ENCODE results near the gene SIPA1L3. TPM values are rescaled to one million over a fixed set of nuclear protein-coding genes. Genes with fewer than 3 reads are reported as not detected.

Gene SIPA1L3
- total and polyA plus RNA-seq, 9 of the 15 experiments (the other 6 are each of a cell fraction or from before 2014, with no cell fraction given) = 0.01 to 6.1 (median 2.5) TPM

- FAIRE-seq = no peak
- Histone ChIP-seq H3K4me1 (replicated peaks in 1 of 2; ENCODE audit: control insufficient read depth in 2 of 2, insufficient read depth in 2 of 2, low read length in 2 of 2) (no peaks in the 10 kb centered on the region; a peak in 1 of 5 replicates), H3K4me3 (no peak overlapping the region), H3K4me2 (ENCODE audit: insufficient read depth, low read length) (no peak overlapping the region), H3K9me3 (replicated peaks; ENCODE audit: control insufficient read depth, insufficient read depth, low read depth, low read length) (no peaks in the 10 kb centered on the region), H3K36me3 (ENCODE audit: control insufficient read depth, insufficient read depth, low read length) (no peaks in the 10 kb centered on the region), H3K27me3 (ENCODE audit: control insufficient read depth in 2 of 2, insufficient read depth in 2 of 2, low read length in 2 of 2) (peaks cover 4 to 14% of the 10 kb centered on the region in 2 experiments; a peak in 3 of 5 replicates), H3K79me2 (ENCODE audit: control insufficient read depth, insufficient read depth, low read length) (no peaks in the 10 kb centered on the region), H3K27ac (ENCODE audit: extremely low read depth, low read depth, low read length) (no peak overlapping the region), H3K9me1 (ENCODE audit: control insufficient read depth, insufficient read depth, low read length) (no peaks in the 10 kb centered on the region), H4K20me1 (replicated peaks; ENCODE audit: control insufficient read depth, insufficient read depth, low read length) (0 out of 2 replicates have a peak, but pooled peaks cover 5% of the 10 kb centered on the region), H3K9ac (ENCODE audit: insufficient read depth in 1 of 2, low read depth in 2 of 2, low read length in 2 of 2) (no peak overlapping the region), H2AFZ (ENCODE audit: low read depth, low read length) (no peak overlapping the region)
- DNase-seq (ENCODE audit: extremely low read depth in 1 of 4, low spot score in 3 of 4) = no peak
- CTCF ChIA-PET (ENCODE audit: low intra/inter-chr PET ratio) = no interaction called here
- no peak for ATAC-seq
- no peak for TF ChIP-seq RBM14 (IDR thresholded peaks at IDR 0.05; ENCODE audit: borderline replicate concordance, insufficient read depth, low read depth, low read length)
- TF ChIP-seq TARDBP (IDR thresholded peaks at IDR 0.05) = no peak
- TF ChIP-seq ZNF398 (CRISPR knock-in tag; IDR thresholded peaks at IDR 0.05) = no peak
- no peak for TF ChIP-seq ZNF699 (CRISPR knock-in tag; IDR thresholded peaks at IDR 0.05; ENCODE audit: insufficient replicate concordance)
- no peak for TF ChIP-seq STAT5B (CRISPR knock-in tag; IDR thresholded peaks at IDR 0.05)
- TF ChIP-seq ZNF277 (CRISPR knock-in tag; IDR thresholded peaks at IDR 0.05; ENCODE audit: borderline replicate concordance) = no peak
- POLR2A ChIA-PET = no interaction called here
- BruUV-seq (replicated peaks) = no TSS peak
- in situ Hi-C loops (cut with MboI) = no loop called here
- intact Hi-C loops (cut with micrococcal nuclease) = no loop called here
- 9% methylated on average over 4 of the region's 4 CpGs for WGBS (ENCODE audit: insufficient coverage, low coverage, missing lambda C conversion rate)
Observed at GRCh38 chr19:37970699-37971098, 63.7 kb downstream of the SIPA1L3 start.

Data from K562 (cell line).